Skin epidermis (tissue), 12 donors: ENCODE data around the gene HIRIP3.

Experiments used
- H3K27ac ChIP-seq, 21 experiments: fragments of 200-600 bp; sonication (generic) in 11 of 21; one replicate each; pipeline ENCODE4 v1.5.0; 2020; ENCODE audit warnings: mild to moderate bottlenecking in 3 of 21, inconsistent platforms in 2 of 21, moderate library complexity in 2 of 21
- H3K4me3 ChIP-seq, 7 experiments: fragments of 200-600 bp; sonication (generic) in 2 of 7; one replicate each; pipeline ENCODE4 v1.5.0; 2020; ENCODE audit warnings: inconsistent platforms in 2 of 7, mild to moderate bottlenecking in 2 of 7, moderate library complexity in 1 of 7

HIRIP3 gene

GRCh38 chr16:29987371-29988085 lies 7.9 kb downstream of the HIRIP3 start:
- Histone ChIP-seq H3K27ac (peak overlapping the region in 1 of 21 experiments; percentile 9), H3K4me3 (no peak overlapping the region)

- Histone ChIP-seq H3K27ac (peak overlapping the region in 1 of 21 experiments; percentile 9), H3K4me3 (no peak overlapping the region)
Measured at GRCh38 chr16:29986931-29987330, 8.5 kb downstream of the HIRIP3 start.

- no peak overlapping the region for H3K4me3 ChIP-seq
- no peak overlapping the region for H3K27ac ChIP-seq
Measured at GRCh38 chr16:29986231-29986630, 9.2 kb downstream of the HIRIP3 start.

DNA sequence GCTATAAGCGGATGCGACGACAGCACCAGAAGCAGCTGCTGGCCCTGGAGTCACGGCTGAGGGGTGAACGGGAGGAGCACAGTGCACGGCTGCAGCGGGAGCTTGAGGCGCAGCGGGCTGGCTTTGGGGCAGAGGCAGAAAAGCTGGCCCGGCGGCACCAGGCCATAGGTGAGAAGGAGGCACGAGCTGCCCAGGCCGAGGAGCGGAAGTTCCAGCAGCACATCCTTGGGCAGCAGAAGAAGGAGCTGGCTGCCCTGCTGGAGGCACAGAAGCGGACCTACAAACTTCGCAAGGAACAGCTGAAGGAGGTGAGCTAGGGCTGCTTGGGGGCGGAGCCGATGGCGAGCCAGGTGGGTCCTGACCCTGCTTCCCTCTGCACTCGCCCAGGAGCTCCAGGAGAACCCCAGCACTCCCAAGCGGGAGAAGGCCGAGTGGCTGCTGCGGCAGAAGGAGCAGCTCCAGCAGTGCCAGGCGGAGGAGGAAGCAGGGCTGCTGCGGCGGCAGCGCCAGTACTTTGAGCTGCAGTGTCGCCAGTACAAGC lies 10.1 kb downstream of the HIRIP3 start:
- no peak overlapping the region for H3K27ac ChIP-seq
- no peak overlapping the region for H3K4me3 ChIP-seq

DNA sequence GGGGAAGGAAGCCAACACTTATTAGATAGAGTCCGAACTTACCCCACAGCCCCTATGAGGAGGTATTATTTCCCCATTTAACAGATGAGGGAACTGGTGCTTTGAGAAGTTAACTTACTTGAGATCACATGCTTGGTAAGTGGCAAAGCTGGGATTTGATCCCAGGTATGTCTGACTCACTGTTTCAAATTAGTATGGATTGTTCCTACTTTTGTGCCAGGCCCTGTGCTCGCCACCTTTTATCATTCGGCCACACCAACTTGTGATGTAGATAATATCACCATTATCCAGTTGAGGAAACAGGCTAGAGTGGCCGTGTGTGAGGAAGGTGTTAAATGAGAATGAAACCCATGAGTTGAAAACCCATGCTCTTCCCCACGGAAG lies 10.7 kb downstream of the HIRIP3 start:
- Histone ChIP-seq H3K4me3 (no peak overlapping the region), H3K27ac (no peak overlapping the region)

GRCh38 chr16:29984137-29984763 lies 11.2 kb downstream of the HIRIP3 start:
- H3K4me3 ChIP-seq: no peak overlapping the region
- H3K27ac ChIP-seq: no peak overlapping the region

DNA sequence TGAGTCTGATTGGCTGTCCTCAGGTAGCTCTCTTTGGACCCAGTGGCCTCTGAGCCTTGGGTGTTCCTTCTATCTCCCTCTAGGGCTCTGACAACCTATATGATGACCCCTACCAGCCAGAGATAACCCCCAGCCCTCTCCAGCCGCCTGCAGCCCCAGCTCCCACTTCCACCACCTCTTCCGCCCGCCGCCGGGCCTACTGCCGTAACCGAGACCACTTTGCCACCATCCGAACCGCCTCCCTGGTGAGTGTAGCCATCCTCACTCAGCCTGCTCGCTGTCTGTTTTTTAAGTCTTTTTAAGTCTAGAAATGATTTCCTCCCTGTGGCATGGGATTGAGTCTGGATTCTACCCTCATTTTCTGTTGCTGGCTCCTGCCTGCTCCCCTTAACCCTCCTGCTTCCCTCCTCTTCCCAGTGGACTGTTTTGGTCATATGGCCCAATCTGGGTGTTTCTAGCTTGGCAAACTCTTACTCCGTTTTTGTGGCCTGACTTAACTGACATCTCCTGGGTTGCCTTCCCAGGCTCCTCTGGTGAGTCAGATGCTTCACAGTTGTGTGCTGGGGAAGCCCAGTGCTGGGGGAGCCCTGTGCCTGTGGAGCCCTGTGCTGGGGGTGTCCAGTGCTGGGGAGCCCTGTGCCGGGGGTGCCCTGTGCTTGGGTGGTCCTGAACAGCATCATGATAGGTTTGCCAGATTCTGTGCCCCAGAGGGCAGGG lies 11.8 kb downstream of the HIRIP3 start:
- peak overlapping the region in 1 of 21 experiments; percentile 40 for H3K27ac ChIP-seq
- H3K4me3 ChIP-seq: no peak overlapping the region

- Histone ChIP-seq H3K4me3 (no peak overlapping the region), H3K27ac (peak overlapping the region in 2 of 21 experiments; percentile 2 to 50)
Measured at GRCh38 chr16:29982560-29983419, 12.6 kb downstream of the HIRIP3 start.

DNA sequence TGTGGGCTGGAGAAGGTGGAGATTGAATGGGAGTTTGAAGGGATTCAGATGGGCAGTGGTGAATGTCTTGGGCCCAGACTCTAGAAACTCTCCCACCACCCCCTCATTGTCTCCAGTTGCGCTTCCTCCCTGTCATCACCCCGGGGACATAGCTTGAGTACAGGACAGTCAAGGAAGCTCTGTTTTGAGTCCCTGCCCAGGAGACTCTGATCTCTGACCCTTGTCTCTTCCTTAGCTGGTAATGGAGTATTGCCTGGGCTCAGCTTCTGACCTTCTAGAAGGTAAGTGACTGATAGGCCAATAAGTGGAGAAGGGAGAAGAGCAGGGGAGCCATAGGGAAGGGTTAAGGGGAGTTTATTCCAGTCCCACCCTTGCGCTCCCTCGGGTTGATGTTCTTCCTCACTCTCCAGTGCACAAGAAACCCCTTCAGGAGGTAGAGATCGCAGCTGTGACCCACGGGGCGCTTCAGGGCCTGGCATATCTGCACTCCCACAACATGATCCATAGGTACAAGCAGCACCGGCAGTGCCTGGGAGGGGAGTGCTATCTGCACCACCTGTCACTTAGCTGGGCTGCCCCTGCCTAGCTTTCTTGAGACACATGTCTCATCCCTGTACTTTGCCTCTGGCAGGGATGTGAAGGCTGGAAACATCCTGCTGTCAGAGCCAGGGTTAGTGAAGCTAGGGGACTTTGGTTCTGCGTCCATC lies 16.7 kb downstream of the HIRIP3 start:
- peak overlapping the region in 5 of 21 experiments; percentile 42 to 97 (median 97) for H3K27ac ChIP-seq

DNA sequence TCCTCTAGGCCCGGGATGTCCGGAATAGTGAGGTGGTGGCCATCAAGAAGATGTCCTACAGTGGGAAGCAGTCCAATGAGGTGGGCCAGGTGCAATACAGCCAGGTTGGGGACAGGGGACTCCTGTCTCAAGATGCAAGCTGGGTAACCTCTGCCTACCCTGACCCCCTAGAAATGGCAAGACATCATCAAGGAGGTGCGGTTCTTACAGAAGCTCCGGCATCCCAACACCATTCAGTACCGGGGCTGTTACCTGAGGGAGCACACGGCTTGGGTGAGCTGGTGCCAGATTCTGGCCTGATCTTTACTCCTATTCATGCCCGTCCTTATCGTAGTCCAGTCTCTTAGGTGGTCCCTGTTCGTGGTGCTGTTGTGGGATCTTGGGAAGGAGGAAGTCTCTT lies 17.3 kb downstream of the HIRIP3 start:
- Histone ChIP-seq H3K27ac (peak overlapping the region in 12 of 21 experiments; percentile 50 to 97 (median 78)), H3K4me3 (no peak overlapping the region)

More for the DNA sequence above, 16.7 kb downstream of the HIRIP3 start:
- no peak overlapping the region for H3K4me3 ChIP-seq

DNA sequence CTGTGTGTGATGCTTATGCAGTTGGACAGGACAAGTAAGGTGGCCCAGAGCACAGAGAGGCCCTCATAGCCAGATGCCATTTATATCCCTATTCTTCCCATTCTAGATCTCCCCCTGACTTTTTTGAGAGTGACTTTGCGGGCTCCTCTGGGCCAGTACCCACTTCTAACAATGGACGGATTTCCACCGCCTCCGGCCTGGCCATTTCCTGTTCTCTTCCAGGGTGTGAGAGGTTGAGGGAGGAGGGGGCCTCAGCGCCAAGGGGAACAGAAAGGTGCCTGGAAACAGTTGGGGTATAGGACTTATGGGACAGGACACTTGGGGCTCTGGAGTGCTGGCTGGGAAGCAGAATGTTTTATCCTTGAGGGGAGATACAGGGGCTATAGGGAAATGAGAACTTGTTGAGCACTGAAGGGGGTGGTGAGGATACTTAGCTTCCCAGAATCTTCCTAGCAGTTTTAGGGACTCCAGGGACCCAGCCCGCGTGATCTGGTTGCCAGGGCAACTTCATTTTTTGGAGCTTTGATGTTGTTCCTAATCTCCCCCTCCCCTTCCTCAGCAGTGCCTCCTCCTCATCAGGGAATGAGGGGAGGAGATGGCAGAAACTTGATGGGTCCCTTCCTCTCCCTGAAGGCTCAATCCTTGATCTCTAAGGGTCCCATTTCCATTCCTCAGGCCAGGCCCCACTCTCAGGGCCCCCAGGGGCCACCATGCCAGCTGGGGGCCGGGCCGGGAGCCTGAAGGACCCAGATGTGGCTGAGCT lies 18.2 kb downstream of the HIRIP3 start:
- Histone ChIP-seq H3K4me3 (no peak overlapping the region), H3K27ac (peak overlapping the region in 19 of 21 experiments; percentile 1 to 98 (median 82))

- Histone ChIP-seq H3K27ac (peak overlapping the region in 19 of 21 experiments; percentile 1 to 98 (median 92)), H3K4me3 (peak overlapping the region in 3 of 7 experiments; percentile 69 to 95 (median 93))
Measured at GRCh38 chr16:29975811-29976511, 19.5 kb downstream of the HIRIP3 start.

- peak overlapping the region in 19 of 21 experiments; percentile 76 to 98 (median 95) for H3K27ac ChIP-seq
- H3K4me3 ChIP-seq: peak overlapping the region; percentile 62 to 95 (median 83)
Measured at GRCh38 chr16:29975134-29975538, 20.3 kb downstream of the HIRIP3 start.

DNA sequence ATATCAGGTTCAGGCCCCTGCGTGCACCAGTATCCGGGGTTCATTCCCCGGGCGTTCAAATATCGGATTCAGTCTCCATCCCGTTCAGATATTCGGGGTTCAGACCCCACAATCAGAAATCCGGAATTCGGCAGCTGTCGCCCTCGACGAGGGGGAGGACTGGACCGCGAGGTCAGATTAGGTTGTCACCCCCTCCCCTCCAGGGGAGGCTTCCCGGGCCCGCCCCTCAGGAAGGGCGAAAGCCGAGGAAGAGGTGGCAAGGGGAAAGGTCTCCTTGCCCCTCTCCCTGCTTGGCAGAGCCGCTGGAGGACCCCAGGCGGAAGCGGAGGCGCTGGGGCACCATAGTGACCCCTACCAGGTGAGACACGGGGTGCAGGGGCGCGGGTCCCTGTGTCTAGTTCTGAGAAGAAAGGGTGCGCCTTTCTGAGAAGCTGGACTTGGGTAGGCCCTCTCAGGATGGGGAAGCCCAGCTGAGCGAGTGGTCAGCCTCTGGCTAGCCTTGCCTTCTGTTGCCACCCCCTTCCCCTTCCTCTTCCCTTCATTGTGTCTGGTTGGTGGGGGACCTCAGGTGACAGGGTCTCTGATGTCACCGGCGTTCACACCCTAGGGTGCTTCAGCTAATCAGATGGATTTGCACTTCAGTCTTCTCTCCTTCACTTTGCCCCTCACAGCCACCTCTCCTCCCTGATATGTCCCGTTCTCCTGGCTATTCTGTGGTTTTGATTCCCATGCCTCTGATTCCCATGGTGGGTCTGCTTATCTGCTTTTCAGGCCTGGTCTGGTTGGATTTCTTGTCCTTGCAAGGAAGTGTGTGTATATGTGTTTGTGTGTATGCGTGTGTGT lies 20.9 kb downstream of the HIRIP3 start:
- peak overlapping the region; percentile 15 to 98 (median 93) for H3K27ac ChIP-seq

DNA sequence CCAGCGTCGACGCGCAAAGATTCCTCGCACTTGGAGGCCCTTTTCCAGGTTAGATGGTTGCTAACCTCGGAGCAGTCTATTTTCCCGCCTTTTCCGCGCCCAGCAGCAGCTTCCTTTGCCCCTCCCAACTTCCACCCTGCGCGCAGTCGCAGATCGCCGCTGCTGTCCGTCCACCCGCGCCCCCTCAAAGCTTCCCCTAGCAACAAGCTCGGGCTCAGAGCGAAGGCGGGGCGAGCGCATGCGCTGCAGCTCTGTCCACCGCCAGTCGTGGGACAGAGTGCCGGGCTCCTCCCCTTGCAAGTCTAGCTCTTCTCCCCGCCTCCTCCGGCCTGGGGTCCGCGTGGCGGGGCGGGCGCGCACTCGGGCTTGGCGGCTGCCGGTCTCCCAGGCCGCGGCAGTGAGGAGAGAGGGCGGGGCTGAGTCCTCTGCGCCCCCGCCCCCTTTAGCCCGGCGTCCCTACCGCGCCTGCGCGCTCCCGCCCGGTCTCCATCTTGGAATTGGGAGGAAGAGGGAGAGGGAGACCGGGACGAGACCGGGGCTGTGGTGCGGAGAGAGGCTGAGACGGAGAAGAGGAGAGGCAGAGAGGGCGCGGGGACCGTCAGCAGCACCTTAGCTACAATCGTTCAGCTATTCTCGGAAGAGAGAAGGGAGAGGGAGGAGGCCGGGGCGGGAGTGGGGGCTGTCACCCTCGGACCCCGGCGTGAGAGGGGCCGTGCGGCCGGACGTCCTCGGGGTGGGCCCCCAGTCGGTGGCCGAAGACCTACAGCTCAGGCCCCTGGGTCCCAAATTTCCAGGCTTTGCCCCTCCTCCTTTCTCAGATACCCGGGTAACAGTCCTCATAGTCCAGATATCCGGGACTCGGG lies 21.8 kb downstream of the HIRIP3 start, which contains the start of gene TAOK2:
Gene TAOK2, plus strand, starts transcription at position 485 of the 863 bp plus-strand sequence. CDS start 3,905 bp downstream, outside the sequence.
- peak within 1 kb of the TSS; percentile 62 to 95 (median 83) for H3K4me3 ChIP-seq

More for the DNA sequence above, 20.9 kb downstream of the HIRIP3 start:
- peak overlapping the region; percentile 62 to 95 (median 83) for H3K4me3 ChIP-seq

More for the DNA sequence above, 21.8 kb downstream of the HIRIP3 start, which contains the start of gene TAOK2:
- H3K27ac ChIP-seq: peak within 1 kb of the TSS; percentile 15 to 98 (median 93)
